Measurements from ENCODE around the gene PRPS2.

DNA sequence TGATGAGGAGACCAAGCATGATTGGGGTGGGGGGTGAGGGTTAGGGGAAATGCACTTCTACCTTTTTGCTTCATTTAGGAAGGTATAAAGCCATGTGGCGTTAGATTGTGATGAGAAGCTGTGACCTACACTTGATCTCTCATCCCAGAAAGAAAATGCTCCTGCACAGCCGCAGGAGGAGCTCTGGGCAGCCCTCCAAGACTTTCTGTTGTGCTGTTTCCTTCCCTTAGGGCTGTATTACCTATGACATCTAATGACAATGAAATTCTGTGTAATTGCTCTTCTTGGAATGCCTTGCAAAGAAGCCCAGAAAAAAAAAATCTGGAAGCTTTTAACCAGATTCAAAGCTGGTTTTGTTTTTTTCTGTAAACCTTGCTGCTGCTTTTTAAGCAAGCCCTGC is 13.4 kb downstream of the PRPS2 start:
- TF ChIP-seq POLR2A (IDR thresholded peaks at IDR 0.05; ENCODE audit: low read depth, low read length), result no peak
- no peak for TF ChIP-seq SPI1 (IDR thresholded peaks at IDR 0.05; ENCODE audit: low read depth, low read length)
- no peak for TF ChIP-seq POLR2AphosphoS5 (IDR thresholded peaks at IDR 0.05; ENCODE audit: low read depth, low read length)
- no peak for TF ChIP-seq PAX5 (IDR thresholded peaks at IDR 0.05; ENCODE audit: insufficient read depth, low read length, severe bottlenecking)

All from GM12891 (cell line).